ENCODE measurements around the gene GADD45B.

The GADD45B gene

GRCh38 chr19:2475702-2476450 lies at the start of gene GADD45B:
Gene GADD45B (plus strand): TSS chr19:2476127. CDS start chr19:2476359, 232 bp downstream.
- DNase-seq (ENCODE audit: low read depth), result peak; percentile 98
- peak within 1 kb of the TSS; percentile 100 for H3K4me3 ChIP-seq (ENCODE audit: low read length)
- no peak for TF ChIP-seq CTCF (conservative IDR thresholded peaks at IDR 0.05; ENCODE audit: low read length)

GRCh38 chr19:2426611-2427428 lies 49.1 kb upstream of the GADD45B start:
- peak; percentile 7 for DNase-seq (ENCODE audit: low read depth)
- peak overlapping the region; percentile 90 for H3K4me3 ChIP-seq (ENCODE audit: low read length)
- TF ChIP-seq CTCF (conservative IDR thresholded peaks at IDR 0.05; ENCODE audit: low read length), result no peak

GRCh38 chr19:2427429-2428320 lies 48.3 kb upstream of the GADD45B start, which contains the start of gene TIMM13:
Gene TIMM13 (minus strand): TSS chr19:2427586. CDS start chr19:2427533, 53 bp downstream.
- TF ChIP-seq CTCF (conservative IDR thresholded peaks at IDR 0.05; ENCODE audit: low read length), result no peak
- DNase-seq (ENCODE audit: low read depth), result peak; percentile 93
- H3K4me3 ChIP-seq (ENCODE audit: low read length), result peak within 1 kb of the TSS; percentile 90

- DNase-seq (ENCODE audit: low read depth), result peak; percentile 9
- no peak for TF ChIP-seq CTCF (conservative IDR thresholded peaks at IDR 0.05; ENCODE audit: low read length)
- peak overlapping the region; percentile 90 for H3K4me3 ChIP-seq (ENCODE audit: low read length)
These were observed 47.6 kb upstream of the GADD45B start for GRCh38 chr19:2428321-2428690.

- no peak for TF ChIP-seq CTCF (conservative IDR thresholded peaks at IDR 0.05; ENCODE audit: low read length)
- DNase-seq (ENCODE audit: low read depth), result no peak
- H3K4me3 ChIP-seq (ENCODE audit: low read length), result no peak overlapping the region
These were observed 46.9 kb upstream of the GADD45B start for GRCh38 chr19:2428756-2429711.
